ENCODE results near the gene ZMYM5.
"Not testable (repeated sequence)": the region's sequence is repeated elsewhere in the genome, so short reads cannot be mapped to it uniquely, and the experiment has no call there.

Gene ZMYM5

GRCh38 chr13:19863323-19864023, at the start of gene ZMYM5:
Gene ZMYM5, minus strand, starts transcription at chr13:19863649. Its CDS starts 11,469 bp downstream, at chr13:19852180.
- peak; percentile 87 to 89 (median 87) for DNase-seq

GRCh38 chr13:19910336-19911072, 47.1 kb upstream of the ZMYM5 start:
- no peak for DNase-seq

- no peak for DNase-seq
These were observed 45.0 kb upstream of the ZMYM5 start for GRCh38 chr13:19908350-19908986.

GRCh38 chr13:19905487-19906195, 42.2 kb upstream of the ZMYM5 start:
- not testable (repeated sequence) for DNase-seq

- no peak for DNase-seq
These were observed 26.6 kb upstream of the ZMYM5 start for GRCh38 chr13:19890030-19890429.

GRCh38 chr13:19888799-19889198, 25.4 kb upstream of the ZMYM5 start:
- no peak for DNase-seq

GRCh38 chr13:19882231-19882630, 18.8 kb upstream of the ZMYM5 start:
- DNase-seq = no peak

GRCh38 chr13:19881641-19882040, 18.2 kb upstream of the ZMYM5 start:
- DNase-seq = no peak

- peak; percentile 34 to 58 (median 48) for DNase-seq
These were observed 1.4 kb upstream of the ZMYM5 start for GRCh38 chr13:19864746-19865309.

- DNase-seq = peak; percentile 41 to 58 (median 54)
These were observed 736 bp upstream of the ZMYM5 start for GRCh38 chr13:19864024-19864745.

- peak; percentile 6 to 26 (median 16) for DNase-seq
These were observed 752 bp downstream of the ZMYM5 start for GRCh38 chr13:19862481-19863313.

- no peak for DNase-seq
These were observed 1.7 kb downstream of the ZMYM5 start for GRCh38 chr13:19861762-19862161.

GRCh38 chr13:19860884-19861655, 2.4 kb downstream of the ZMYM5 start:
- DNase-seq = peak in 1 of 4 experiments; percentile 4

GRCh38 chr13:19857637-19858036, 5.8 kb downstream of the ZMYM5 start:
- not testable (repeated sequence) for DNase-seq

- DNase-seq = no peak
These were observed 10.7 kb downstream of the ZMYM5 start for GRCh38 chr13:19852766-19853165.

GRCh38 chr13:19845758-19846157, 17.7 kb downstream of the ZMYM5 start:
- DNase-seq = no peak

- no peak for DNase-seq
These were observed 24.6 kb downstream of the ZMYM5 start for GRCh38 chr13:19838865-19839275.

GRCh38 chr13:19836472-19836871, 27.0 kb downstream of the ZMYM5 start:
- no peak for DNase-seq

- DNase-seq = no peak
These were observed 28.7 kb downstream of the ZMYM5 start for GRCh38 chr13:19834704-19835103.

GRCh38 chr13:19822673-19823072, 40.8 kb downstream of the ZMYM5 start:
- DNase-seq = no peak
